Measurements from ENCODE around the gene FLNC.

The FLNC gene

GRCh38 chr7:128821724-128822123, 8.5 kb upstream of the FLNC start:
- no peak for TF ChIP-seq CTCF (IDR thresholded peaks at IDR 0.05; ENCODE audit: low read depth, low read length, missing control alignments)
- no peak for DNase-seq (ENCODE audit: extremely low read depth, low read depth)
- H3K4me3 ChIP-seq (replicated peaks; ENCODE audit: low read depth, low read length) = no peak overlapping the region

GRCh38 chr7:128826512-128826911, 3.7 kb upstream of the FLNC start:
- no peak for DNase-seq (ENCODE audit: extremely low read depth, low read depth)
- no peak overlapping the region for H3K4me3 ChIP-seq (replicated peaks; ENCODE audit: low read depth, low read length)
- no peak for TF ChIP-seq CTCF (IDR thresholded peaks at IDR 0.05; ENCODE audit: low read depth, low read length, missing control alignments)

GRCh38 chr7:128826916-128827247, 3.3 kb upstream of the FLNC start:
- no peak for DNase-seq (ENCODE audit: extremely low read depth, low read depth)
- H3K4me3 ChIP-seq (replicated peaks; ENCODE audit: low read depth, low read length) = no peak overlapping the region
- TF ChIP-seq CTCF (IDR thresholded peaks at IDR 0.05; ENCODE audit: low read depth, low read length, missing control alignments) = no peak

- H3K4me3 ChIP-seq (replicated peaks; ENCODE audit: low read depth, low read length) = no peak overlapping the region
- DNase-seq (ENCODE audit: extremely low read depth, low read depth) = no peak
- no peak for TF ChIP-seq CTCF (IDR thresholded peaks at IDR 0.05; ENCODE audit: low read depth, low read length, missing control alignments)
Observed at GRCh38 chr7:128827248-128827958, 2.8 kb upstream of the FLNC start.

- H3K4me3 ChIP-seq (replicated peaks; ENCODE audit: low read depth, low read length) = no peak overlapping the region
- no peak for DNase-seq (ENCODE audit: extremely low read depth, low read depth)
- no peak for TF ChIP-seq CTCF (IDR thresholded peaks at IDR 0.05; ENCODE audit: low read depth, low read length, missing control alignments)
Observed at GRCh38 chr7:128827971-128828711, 2.1 kb upstream of the FLNC start.

GRCh38 chr7:128829391-128830166, 627 bp upstream of the FLNC start:
- H3K4me3 ChIP-seq (replicated peaks; ENCODE audit: low read depth, low read length) = peak overlapping the region; percentile 93
- TF ChIP-seq CTCF (IDR thresholded peaks at IDR 0.05; ENCODE audit: low read depth, low read length, missing control alignments) = no peak
- DNase-seq (ENCODE audit: extremely low read depth, low read depth) = no peak
